Germinal center (tissue), 1 donor: Measurements from ENCODE around the gene PGC.

ENCODE experiments used
- DNase-seq: peaks from one replicate; pipeline ENCODE4 v3.0.0; 2012; ENCODE audit warnings: mixed read lengths, low spot score

PGC gene

DNA sequence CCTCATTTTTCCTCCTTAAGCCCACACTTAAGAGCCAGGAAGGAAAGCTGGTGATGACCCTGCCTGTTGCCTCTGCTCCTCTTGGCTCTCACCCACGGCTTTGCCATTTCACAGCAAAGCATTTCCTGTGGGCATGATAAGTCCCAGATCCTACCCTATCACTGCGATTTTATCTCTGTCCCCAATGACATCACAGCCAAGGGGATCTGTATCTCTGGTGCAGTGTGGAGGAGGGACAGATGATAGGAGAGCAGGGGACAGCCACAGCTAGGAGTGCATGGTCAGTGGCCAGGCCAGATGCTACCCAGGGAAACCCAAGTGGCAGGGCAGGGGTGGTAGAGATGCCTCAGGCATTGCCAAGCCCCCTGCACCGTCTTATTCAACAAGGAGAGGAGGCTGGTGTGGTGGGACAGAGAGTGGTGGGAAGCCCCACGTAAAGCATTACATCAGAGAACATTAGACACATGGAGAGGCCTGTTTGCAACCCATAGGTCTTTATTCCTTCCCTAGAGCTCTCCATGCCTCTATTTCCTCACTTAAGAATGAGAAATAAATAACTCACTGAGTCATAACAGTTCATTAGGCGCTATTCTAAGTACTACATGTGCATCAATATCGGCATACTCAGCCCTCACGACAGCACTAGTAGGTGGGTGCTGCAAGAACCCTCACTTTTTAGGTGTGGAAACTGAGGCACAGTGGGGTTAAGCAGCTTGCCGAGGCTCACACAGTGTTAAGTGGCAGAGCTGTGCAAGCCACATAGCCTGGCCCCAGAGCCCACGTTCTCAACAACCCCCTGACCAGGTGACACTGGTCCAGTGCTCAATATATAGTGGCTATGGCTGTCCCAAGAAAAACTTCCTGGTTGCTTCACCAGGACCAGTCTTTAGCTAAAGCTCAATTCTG, 16.4 kb downstream of the PGC start:
- no peak for DNase-seq

DNA sequence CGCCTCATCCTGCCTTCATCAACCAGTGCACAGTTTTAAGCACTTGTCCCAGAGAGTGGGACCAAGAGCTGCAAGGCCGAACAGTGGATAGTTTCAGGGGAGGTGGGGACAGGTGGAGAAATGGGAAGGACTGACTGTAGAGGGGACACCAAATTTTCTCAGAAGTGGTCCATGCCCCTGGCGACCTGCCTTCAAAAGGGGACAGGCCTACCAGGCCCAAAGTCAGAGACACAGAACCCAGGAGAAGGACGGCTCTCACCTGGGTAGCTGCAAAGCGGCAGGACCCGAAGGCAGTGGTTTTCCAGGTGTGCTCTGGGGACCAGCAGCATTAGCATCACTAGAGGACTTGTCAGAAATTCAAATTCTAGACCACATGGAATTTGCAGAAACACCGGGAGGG, 17.6 kb downstream of the PGC start:
- DNase-seq: no peak

DNA sequence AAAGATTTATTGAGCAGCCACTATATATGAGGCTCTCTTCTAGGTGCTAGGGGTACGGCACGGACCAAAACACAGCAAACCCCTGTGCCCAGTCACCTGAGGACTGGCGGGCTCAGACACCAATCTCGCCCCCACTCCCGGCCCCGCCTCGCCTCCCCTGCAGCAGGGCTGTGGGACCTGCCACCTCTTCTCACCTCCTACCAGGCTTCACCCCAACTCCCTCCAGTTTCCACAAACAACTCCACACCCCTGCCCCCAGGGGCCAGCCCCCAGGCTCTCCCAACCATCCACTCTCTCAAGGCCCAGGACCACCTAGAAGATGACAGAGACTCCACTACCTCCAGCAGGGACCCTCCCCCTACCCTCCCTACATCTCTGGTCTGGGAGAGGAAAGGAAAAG, 18.2 kb downstream of the PGC start:
- no peak for DNase-seq

DNA sequence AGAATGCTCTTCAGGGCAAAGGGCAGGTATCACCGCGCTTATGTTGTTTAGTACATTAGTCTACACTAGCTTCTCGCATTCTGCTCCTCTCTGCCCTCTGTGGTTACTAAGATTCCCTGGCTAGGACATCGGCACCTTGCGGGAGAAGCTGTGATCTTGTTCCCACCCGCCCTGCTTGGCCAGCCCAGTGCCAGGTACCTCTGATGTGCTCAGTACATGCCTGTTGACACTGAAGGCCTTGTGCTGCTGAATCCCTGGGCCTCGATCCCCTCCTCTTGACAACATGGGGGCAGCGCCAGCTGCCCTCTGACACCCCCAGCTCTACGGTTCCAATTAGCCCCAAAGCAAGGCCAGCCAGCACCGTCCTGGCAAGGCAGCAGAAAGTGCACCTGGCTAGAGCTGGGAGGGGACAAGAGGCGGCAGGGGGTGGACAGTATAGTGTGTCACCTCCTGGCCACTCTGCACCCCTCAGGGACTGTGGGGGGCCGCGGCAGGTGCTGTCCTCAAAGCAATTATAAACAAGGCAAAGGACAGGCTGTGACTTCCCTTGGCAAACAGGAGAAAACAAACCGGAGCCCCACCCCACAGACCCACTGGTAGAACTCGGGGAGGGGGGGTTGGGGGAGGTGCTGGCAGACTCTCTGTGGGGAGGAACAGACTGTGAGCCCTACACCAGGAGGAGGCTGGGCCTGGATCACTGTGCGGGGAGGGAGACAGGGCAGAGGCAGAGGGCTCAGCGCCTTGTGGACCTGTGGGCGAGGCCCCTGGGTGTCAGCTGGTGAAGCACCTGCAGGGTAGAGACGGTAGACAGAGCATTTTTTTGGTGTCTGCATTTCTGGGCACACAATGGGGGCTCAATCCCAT, 18.9 kb downstream of the PGC start:
- DNase-seq: no peak

DNA sequence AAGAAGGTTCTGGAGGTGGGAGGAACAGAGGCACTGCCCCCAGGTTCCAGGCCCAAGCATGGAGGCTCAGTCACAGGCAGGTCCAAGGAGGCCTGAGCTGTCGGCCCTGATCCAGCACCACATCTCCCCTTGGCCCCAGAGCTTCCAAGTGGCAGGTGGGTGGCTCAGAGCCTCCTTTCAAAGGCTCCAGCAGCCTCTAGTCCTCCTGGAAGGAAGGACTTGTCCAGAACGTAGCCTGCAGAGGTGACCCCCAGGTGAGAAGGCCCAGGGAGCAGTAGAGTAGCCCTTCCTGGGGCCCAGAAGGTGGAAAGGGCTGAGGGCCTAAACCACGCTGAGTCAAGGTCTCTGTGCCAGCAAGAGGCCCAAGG, 19.5 kb downstream of the PGC start:
- no peak for DNase-seq

DNA sequence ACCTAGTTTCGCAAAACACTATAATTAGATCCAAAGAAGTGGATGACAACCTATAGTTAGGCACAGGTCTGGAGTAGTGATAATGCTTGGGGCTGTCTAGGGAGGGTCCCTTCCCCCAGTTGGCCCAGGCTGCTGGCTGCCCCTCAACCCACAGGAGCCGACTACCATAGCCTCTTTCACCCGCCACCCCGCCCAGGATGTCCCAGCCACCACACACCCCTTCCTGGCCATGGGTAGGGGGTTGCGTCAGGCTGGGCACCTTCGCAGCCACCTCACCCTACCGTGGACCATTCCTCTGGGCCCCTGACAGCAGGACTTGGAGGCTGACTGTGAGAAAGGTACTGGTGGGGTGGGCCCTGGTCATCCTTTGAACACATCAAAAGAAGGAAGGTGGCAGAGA, 20.3 kb downstream of the PGC start:
- no peak for DNase-seq

DNA sequence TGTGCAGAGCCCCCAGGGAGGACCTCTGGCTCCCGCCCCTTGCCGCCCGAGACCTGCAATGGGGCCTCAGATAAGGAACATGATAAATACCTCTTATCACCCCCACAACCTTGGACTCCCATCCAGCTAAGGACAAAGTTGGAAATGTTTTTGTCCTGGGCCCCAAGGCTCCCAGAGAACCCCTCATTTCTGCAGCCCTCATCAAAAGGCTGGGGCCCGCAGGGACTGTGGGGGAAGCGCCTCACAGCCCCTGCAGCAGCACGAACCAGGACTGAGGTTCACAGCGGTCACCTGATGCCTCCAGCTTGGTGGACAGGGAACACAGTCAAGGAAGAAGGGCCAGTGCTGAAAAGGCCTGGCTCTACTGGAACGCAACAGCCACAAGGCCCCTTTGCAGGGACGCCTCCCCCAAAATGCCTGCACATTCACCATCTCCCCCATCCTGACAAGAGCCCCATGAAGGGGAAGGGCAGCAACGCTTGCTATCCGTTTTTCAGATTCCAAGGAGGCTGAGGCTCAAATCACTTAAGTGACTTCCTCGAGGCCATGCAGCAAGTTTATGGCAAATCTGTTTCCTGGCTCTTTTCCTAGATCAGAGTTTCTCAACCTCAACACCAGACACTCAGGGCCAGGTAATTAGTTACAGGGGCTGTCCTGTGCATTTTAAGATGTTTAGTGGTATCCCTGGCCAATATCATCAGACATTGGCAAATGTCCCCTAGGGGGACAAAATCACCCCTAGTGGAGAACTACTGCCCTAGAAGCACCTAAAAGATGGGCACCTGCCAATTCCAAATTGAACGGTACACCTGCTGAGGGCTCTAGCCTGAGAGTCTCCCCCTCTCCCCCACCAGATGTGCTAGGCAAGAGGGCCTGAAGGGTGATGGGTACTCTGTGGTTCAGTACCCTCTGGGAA, 22.4 kb downstream of the PGC start:
- no peak for DNase-seq

DNA sequence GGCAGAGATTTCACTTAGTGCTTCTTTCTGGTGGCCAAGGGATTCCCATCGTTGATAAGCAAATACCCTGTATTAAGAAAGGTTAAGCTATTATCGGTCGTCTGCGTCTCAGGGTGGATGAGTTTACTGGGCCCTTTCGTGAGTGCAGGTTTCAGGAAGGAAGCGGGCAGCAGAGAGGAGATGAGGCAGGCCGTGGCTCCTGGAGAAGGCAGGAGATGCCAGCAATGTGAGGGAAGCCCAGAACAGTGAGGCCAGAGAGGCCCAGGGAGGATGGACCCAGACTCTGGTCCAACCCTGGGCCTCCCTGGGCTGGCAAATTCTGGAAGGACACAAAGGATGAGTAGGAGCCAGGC, 23.0 kb downstream of the PGC start:
- no peak for DNase-seq

DNA sequence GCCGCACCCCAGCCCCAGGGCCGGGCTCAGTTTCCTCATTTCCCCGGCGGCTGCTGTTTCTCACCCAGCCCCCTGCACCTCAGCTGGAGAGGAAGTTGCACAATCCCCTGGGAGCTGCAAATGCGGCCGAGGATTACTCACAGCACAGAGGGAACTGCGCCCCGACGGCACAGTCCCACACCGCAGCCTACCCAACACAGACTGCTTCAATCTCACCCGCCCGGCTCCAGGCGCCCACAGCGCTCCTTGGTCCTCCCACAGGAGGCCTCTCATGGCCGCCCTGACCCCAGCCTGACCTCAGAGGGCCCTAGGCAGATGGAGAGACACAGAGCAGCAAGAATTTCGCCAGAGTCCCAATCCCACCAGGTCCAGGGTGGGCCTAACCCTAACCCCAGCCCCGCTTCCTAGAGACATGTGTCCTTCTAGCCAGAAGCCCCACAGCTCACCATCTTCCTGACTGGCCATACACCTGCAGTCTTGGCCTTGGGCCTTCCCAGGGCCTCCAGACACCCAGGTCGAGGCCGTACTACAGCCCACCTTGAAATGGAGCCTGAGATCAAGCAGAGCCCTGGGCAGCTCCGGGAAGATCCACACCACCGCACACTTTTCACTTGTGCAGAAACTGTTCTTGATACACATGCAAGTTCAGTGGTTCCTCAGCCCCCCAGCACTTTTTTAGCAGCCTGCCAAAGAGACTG, 23.5 kb downstream of the PGC start:
- DNase-seq: peak; percentile 92

DNA sequence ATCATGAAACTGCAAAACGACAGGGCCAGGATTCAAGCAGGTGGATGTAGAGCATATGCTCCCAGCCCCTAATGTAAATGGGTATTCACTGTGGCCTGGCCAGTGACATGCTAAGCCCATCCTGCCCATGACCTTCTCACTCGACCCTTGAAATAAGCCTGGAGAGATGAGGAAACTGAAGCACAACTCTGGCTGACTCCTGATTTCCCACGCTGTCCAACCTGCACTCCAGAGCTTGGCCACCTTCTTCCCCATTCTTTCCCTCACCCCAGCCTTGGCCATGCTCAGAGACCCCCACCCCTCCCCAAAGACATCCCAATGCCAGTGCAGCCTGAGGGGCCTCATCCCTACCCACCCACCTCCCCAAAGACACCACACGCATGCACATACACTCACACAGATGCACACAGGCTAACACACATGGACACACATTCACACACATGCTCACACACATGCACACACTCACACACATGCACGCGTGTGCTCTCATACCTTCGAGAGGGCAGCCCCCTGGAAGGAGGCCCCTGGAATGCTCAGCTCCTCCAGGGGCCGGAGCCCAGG, 24.1 kb downstream of the PGC start:
- DNase-seq: no peak

DNA sequence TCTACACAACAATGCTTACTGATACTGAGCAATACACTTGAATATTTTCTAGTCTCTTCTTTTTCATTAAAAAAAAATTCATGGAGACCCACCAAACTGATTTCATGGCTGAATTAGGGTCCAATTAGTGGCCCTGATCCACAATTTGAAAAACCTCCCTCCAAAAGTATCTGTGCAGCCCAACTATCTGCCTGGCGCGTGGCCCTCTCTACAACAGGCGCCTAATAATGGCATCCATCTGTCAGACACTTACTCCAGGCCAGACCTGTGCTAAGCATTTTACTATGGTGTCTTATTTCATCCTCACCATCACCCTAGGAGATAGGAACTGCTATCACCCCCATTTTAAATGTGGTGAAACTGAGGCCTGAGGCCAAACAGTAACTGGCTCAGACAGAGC, 25.8 kb downstream of the PGC start:
- DNase-seq: no peak

DNA sequence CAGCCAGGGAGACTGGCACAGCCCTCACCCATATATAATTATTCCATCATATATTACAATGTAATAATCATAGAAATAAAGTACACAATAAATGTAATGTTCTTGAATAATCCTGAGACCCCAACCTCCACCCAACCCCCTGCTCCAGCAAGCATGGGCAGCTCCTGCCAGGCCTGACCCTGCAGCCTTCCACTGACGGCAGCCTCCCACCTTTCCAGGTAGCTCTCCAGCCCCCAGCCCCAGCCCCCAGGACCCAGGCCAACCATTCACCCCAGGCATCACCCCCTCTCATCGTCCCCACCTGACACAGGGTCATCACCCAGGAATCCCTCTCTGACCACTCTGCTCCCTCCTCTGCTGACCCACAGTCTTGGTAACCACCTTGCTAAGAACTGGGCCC, 26.4 kb downstream of the PGC start:
- no peak for DNase-seq

DNA sequence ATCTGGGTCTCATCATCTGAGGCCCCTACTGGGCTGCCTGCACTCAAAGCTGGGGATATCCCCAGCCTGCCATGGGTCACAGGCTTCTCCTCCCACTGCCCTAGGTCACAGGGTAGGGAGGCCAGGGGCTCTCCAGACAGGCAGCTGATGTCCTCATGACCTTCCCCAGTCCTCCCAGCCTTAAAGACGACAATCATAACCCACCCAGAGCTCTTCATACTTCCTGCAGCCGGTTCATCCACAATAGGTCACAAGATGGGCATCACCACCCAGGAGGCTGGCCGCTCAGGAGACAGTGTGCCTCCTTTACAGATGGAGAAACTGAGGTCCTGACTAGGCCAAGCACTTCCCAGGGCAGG, 27.0 kb downstream of the PGC start:
- no peak for DNase-seq

DNA sequence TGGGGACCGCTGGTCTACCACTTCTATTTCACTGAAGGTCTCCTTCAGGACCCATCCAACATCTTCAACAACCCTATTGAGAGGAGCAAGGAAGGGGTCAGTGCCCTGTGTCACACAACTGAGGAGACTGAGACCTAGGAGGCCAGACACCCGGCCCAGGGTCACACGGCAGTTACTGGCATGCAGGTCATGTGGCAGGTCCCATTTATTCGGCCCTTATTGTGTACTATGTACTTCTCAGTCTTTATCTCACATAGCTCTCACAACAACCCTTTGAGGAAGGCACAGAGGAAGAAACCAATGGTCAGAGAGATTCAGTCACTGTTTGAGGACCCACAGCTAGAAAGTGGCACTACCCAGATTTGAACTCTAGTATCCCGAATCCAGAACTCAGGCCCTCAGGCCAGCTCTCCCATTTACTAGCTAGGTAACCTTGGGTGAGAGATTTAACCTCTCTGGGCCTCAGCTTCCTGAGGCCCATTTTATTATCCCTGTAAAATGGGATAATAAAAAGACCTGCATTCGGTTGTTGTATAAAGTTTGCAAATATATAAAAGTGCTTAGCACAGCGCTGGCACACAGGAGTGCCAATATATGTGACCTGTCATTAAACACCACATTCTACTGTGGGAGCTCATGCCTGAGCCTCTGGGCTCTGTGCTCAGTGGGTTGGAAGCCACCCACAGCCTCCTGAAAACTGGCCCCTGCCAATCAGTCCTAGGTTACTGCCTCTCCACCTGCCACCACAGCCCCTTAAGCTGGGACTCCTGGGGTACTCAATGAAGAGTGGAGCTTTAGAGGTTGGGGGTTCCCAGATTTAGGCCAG, 27.5 kb downstream of the PGC start:
- DNase-seq: no peak

DNA sequence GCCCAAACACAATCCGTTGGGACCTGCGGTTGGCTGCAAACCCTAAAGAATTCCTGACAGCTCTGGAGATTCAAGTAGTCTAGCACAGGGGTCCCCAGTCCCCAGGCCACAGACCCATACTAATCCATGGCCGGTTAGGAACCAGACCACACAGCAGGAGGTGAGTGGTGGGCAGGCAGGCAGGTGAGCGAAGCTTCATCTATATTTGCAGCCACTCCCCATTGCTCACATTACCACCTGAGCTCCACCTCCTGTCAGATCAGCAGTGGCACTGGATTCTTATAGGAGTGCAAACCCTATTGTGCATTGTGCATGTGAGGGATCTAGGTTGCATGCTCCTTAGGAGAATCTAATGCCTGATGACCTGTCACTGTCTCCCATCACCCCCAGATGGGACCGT, 28.4 kb downstream of the PGC start:
- DNase-seq: no peak

DNA sequence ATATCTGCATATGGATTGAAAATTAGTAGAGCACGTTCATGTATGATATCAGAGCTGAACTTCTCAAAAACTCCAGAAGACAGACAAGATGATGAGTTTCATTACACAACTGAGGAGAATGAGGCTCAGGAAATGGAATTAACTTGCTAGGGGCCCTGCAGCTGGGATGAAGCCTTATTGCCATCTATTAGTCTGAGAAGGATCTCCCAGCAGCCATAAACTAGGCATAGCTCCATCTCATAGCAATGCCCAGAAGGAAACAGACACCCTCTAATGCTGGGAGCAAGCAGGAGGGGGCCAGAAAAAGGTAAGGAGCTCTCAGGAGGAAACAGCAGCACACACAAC, 29.8 kb downstream of the PGC start:
- no peak for DNase-seq

DNA sequence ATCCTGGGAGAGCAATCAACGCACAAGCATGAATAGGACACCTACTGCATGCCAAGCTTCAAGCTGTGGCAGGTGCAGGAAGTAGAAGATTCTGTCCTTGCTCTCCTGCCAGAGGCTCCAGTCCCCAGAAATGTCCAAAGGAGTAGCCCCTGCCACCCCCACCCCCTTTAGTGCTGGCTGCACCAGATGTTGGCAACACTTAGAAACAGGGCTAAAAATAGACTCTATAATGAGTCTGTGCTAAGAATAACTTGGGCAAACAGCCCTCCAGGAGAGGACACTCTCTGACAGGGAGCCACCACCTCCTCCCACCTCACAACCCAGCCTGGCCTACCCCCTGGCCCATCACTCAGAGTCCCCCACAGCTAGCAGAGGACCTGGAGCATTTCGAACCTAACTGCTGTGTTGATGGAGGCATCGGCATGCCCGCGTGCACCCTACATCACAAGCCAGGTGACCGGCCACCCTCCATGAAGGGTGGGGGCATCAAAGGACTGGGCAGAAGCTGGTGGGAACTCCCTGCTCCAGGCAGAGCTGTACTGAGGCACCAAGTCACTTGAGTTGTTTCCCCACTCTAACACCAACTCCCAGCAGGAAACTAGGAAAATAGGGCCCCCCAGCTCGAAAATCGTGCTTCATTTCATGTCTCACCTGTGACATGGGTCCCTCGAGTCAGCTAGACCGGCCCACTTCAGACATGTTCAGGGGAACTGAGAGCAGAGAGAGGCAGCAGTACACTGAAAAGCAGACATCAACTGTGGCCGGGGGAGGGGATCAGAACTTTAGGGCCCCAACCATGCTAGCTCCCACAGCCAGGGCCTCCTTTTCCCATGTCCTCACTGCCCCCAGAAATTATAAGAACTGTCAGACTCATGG, 30.4 kb downstream of the PGC start:
- no peak for DNase-seq

DNA sequence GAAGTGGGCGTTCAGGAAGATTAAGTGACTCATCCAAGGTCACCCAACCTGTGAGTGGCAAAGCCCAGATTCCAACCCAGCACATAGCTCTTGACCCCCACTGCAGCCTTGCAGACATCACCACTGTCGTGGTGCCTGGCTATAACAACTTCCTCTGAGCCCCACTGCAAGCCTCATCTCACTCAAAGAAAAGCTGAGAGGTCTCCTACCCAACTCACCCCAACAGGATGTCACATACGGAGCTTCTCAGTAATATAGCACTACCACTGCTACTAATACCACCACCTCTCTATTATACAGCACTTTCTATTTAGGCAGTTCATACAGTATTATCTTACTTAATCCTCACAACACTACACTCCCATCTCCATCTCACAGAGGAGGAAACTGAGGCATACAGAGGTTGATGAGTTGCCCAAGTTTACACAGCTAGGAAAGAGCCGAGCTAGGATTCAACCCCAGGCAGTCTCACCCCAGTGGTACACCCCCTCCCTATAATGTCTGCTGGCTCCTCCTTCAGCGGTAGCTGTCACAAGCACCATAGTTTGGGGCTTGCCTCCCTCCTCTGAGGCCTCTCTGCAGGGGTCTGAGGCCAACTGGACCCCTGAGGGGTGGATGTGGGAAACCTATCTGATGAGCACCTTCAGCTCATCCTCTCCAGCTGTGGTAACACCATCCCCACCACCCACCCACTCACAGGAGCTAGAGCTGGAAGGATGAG, 31.2 kb downstream of the PGC start:
- DNase-seq: no peak
